Measurements from ENCODE around the gene MRPS11.
"Not testable (repeated sequence)": the region's sequence is repeated elsewhere in the genome, so short reads cannot be mapped to it uniquely, and the experiment has no call there.

MRPS11 gene

DNA sequence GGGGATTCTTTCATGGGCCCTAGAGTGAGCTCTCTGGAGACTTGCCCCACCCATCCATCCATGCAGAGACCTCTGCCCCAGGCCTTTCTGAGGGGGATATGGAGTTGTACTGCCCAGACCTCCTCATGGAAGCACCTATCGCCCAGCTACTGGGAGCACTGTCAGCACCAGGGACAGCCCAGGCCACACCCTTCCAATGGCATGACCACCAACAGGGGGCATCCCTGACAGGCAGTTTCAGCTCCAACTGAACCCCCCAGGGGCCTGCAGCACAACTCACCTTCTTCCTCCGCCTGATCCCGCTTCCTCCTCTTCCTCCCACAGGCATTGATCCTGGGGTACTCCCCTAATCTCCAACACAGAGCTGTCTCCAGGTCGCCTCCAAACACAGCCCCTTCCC is 21.8 kb downstream of the MRPS11 start:
- no peak for DNase-seq (ENCODE audit: low read depth in 3 of 3)

DNA sequence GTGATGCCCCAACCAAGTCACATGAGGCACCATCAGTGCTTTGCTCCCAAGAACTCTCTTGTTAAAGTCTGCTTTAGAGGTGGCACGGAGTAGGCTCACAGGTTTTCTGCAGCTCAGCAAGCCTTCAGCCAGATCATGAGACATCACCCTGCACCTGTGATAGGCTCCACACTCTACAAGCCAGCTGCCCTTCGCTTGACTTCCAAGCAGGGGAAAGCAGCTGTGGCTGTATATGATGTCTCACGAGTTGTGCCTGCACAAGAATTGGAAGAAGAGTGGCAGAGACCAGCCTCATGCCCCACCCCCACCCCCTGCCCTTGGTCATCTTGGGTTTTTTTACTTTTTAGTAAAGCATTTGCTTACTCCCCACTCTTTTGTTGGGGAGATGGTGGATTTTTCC is 22.5 kb downstream of the MRPS11 start:
- DNase-seq (ENCODE audit: low read depth in 3 of 3), result no peak

DNA sequence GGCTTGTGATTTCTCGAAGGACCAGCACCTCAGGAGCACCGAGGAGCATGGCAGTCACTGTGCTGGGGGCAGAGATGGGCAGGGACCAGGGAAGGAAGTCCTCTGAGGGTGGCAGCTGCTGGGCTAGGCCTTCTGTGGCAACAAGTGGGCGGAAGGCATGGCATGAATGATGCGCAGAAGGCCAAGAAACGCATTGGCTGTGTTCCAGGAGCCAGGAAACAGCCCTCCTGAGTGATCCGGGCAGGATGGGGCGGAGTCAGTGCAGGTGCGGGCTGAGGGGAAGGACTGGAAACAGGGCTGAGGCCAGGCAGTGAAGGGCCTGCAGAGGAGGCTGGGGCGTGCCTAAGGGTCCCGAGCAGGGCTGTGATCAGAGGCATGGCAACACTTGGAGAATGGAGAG is 23.6 kb downstream of the MRPS11 start:
- no peak for DNase-seq (ENCODE audit: low read depth in 3 of 3)

DNA sequence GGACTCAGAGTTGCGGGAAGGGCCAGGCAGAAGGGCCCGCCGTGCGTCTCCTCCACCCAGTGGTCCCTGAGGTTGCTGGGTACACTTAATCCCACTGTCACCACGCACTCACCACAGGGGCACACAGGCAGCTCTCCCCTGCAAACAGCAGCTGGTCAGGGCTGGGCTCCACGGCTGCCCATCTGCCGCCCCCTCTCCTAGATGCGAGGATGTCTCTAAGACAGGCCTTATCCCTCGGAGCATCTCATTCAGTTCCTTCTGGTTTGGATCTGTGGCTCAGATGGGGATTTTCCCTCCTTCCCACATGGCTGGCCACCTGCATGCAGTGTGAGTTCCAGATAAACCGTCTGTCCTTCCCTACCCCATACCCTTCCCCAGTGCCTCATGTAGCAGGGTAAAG is 26.3 kb downstream of the MRPS11 start:
- no peak for DNase-seq (ENCODE audit: low read depth in 3 of 3)

DNA sequence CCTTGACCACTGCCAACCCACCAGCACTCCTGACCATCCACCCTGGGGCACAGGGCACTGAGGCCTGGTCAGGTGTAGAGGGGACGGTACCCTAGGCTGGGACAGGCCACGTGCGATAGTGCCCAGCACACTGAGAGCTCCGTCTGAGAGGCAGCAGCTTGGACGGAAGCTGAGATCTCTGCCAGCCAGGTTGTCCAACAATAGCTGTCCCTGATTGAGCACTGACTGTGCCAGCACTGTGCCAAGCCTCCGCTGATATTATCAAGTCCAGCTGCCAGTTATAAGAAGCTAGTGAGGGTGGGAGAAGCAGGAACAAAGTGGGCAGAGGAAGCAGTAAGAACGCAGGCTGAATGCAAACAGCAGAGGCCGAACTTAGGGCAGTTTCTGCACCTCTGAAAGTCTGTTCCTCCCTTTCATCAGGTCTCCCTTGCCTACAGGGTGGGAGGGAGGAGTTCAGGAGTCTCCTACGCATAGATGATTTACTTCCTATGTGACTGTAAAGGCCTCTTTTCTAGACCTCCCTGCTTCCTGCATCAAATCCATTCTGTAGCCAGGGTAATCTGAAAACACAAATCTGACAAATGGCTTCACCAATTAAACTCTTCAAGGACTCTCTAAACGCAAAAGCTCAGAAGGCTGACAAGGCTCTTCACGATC is 29.7 kb downstream of the MRPS11 start:
- no peak for DNase-seq (ENCODE audit: low read depth in 3 of 3)

DNA sequence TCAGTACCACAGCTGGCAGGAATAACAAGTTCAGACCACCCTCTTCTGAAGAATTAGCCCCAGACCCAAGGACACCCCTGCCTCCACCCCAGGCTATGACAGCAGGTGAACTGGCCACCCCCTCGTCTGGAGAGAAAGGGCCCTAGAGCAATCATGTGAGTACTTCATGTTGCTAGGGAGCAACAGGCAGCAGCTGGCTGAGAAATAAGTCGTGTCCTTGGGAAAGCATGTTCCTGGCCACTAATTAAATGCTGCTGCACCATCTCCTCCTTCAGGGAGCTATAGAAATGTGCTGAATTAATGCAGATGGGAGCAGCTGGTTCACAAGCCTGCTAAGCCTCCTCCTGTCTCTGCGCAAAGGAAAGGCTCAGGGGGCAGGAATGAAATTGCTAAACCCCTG is 31.5 kb downstream of the MRPS11 start:
- no peak for DNase-seq (ENCODE audit: low read depth in 3 of 3)

DNA sequence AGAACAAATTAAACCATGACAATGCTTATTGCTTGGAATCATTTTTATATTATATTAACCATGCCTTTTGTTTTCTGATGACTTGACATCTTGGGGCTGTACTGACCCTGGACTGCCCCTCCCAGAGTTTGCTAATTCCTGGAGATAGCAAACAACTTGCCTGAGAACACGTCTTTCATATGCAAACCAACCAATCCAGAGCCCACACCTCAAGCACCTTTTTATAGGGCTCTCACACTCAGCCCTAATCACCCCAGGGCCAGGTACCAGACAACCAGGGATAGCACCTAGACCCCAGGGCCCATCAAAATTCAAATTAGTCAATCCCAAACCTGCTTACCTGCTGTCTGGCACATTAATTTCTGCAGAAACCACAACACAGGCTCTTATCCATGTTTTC is 36.9 kb downstream of the MRPS11 start:
- no peak for DNase-seq (ENCODE audit: low read depth in 3 of 3)

DNA sequence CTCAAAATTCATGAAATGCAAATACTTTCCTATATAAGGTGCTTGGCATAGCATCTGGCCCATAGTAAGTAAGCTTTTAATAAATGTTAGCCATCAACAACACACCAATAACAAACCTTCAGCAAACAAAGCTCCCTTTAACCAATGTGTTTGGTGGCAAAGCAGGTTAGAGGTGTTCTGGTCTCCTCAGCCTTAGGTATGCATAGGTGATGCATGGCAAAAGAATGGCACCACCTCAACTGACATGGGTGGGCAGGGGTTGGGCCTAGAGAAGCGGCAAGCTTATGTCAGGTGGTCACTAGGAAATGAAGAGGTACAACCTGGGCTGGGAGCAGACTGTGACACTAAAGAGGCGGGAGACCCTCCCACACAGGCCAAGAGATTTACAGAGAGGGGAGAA is 38.2 kb downstream of the MRPS11 start:
- DNase-seq (ENCODE audit: low read depth in 3 of 3), result no peak

DNA sequence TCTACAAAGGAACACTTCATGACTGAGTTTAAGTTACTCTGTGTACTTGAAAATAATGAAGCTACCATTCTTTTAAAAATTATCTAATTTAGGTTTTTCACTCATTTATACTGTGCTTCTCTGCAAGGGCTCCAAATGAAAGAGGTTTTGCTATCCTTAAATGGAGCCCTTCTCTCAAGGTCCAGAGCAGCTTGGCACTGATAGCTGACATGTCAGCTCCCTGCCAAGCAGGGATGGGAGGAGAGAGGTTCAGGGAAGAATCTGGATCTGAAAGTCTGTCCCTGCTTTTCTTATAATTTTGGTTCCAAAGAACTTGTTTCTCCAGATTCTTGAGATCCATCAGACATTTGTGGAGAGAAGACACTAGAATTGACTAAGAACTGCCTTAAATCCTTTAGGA is 39.1 kb downstream of the MRPS11 start:
- no peak for DNase-seq (ENCODE audit: low read depth in 3 of 3)

DNA sequence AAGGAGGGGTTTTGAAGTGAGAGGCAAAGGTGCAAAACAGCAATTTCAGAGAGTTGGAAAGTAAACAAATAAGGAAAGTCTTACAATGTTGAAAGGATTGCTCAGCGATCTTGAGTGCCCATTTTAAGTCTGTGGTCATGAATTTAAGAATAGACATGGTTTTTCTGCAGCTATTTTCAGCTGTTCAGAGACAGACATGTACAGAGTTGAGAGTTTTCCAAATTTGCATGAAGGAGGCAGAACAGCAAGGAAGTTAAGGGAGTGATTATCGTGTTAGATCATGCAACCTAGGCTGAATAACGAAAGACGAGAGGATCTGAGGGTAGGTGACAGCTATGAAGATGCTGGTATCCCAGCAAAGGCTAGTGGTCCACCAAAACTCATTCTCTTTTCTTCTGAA is 41.8 kb downstream of the MRPS11 start:
- DNase-seq (ENCODE audit: low read depth in 3 of 3), result no peak

DNA sequence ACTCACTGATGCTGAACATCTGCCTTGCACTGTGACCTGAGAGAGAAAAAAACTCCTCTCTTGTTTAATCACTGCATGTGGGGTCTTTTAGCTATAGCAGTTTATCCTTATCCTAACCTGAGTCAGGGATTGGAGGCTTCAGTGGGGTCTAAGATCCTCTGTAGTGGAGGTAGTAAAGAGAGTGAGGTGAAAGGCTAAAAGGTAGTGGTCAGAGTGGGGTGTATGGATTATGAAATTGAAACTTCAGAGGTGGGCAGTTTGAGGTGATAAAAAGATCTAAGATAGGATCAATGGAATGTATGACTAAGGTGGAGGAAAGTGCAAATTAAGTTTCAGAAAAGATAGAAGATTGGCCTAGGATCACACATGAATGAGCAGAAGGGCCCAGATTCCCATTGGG is 42.5 kb downstream of the MRPS11 start:
- DNase-seq (ENCODE audit: low read depth in 3 of 3), result no peak

DNA sequence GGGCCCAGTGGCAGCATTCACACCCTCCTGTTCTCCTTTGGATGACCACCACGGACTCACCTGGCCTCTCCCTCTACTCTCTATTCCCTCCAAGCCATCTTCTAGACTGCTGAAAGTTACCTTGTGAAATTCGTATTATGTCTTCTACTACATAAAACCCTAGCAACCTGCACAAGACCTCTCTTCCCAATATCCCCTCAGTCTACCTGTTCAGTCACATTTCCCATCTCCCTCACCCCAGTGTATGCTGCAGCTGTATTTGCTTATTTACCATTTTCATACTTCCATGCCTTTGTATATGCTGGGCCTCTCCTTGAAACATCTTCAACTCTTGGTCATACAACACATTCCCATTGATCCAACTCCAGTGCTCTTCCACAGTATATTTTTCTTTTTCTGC is 43.7 kb downstream of the MRPS11 start:
- DNase-seq (ENCODE audit: low read depth in 3 of 3), result no peak

DNA sequence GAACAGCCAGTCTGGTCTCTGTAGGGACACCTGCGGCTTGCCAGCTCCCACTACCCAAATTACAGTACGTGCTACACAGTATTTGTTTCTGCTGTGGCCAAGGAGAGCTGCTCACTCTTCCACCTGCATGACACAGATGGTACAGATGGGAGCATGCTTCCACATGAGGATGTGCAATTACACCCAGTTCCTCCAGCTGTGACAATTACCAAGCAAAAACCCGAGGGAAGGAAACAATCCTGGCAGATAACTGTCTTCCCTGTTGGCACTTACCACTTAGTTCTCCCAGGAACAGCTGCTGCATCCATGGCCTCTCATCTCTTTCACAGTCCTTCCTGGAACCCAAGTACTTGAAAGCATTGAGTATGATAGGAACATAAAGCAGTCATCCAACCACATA is 44.6 kb downstream of the MRPS11 start:
- DNase-seq (ENCODE audit: low read depth in 3 of 3), result no peak

DNA sequence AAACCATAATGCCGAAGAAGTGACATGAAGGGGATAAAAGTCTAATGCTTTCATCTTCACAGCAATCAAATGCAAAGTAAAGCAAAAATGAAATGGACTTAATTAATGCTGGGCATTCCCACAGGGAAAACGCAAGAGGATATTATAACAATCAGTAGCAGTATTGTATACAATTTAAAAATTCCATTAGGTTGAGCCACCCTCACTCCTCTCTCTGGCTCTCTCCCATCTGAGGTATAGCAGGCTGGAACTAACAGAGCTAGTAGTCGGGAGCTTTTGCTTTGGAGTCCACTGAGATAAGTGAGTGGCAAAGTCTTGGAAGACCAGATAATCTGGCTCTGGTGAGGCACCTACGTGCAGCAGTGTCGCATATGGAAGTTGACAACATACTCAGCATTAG is 45.1 kb downstream of the MRPS11 start:
- no peak for DNase-seq (ENCODE audit: low read depth in 3 of 3)

DNA sequence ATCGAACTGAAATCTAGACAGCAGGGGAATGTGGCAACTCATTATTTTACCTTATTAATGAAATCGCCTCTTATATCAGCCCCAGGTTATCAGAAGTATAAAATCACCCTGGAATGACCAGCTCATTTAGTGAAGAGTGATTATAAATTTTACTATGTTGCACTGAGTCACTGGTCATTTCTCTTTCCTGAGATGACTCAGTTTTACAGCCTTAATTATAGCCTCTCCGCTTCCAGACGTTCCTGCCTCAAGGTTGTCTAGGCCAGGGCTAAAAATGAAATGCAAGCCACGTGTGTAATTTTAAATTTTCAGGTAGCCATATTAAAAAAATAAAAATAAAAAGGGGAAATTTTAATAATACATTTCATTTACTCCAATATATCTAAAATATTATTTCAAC is 45.7 kb downstream of the MRPS11 start:
- no peak for DNase-seq (ENCODE audit: low read depth in 3 of 3)

DNA sequence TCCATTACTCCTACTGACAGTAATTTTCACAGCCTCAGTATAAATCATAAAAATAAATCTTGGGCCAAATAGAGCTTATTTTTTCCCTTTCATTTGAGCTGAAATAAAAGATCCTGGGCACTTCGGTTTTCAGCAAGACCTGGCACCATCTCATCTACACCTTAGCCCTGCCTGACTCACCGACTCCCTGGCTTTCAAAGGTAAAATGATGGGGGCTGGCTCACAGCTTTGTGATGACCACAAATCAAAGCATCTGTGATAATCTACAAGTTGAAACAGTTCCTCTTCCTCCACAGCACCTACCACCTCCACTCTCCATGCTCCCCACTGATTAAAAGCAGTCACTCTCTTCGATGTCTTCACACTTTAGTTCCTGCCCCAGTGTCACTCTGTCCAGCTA is 51.4 kb downstream of the MRPS11 start:
- no peak for DNase-seq (ENCODE audit: low read depth in 3 of 3)

DNA sequence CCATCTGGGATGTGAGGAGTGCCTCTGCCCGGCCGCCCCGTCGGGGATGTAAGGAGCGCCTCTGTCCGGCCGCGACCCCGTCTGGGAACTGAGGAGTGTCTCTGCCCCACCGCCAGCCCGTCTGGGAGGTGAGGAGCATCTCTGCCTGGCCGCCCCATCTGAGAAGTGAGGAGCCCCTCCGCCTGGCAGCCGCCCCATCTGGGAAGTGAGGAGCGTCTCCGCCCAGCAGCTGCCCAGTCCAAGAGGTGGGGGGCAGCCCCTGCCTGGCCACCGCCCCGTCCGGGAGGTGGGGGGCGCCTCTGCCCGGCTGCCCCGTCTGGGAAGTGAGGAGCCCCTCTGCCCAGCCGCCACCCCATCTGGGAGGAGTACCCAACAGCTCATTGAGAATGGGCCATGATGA is 56.6 kb downstream of the MRPS11 start:
- not testable (repeated sequence) for DNase-seq (ENCODE audit: low read depth in 3 of 3)

DNA sequence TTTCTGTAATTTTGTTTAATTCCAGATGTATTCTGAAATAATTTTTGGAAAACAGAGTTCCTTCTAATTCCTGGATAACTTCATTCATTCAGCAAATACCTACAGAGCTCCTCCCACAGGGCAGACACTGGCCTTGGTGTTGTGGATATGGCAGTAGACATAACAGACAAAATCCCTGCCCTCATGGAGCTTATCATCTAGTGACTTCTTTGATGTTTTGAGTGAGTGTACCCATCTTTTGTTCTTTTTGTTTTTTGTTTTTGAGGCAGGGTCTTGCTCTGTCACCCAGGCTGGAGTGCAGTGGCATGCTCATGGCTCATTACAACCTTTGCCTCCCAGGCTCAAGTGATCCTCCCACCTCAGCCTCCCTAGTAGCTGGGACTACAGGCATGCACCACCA is 57.9 kb downstream of the MRPS11 start:
- no peak for DNase-seq (ENCODE audit: low read depth in 3 of 3)

DNA sequence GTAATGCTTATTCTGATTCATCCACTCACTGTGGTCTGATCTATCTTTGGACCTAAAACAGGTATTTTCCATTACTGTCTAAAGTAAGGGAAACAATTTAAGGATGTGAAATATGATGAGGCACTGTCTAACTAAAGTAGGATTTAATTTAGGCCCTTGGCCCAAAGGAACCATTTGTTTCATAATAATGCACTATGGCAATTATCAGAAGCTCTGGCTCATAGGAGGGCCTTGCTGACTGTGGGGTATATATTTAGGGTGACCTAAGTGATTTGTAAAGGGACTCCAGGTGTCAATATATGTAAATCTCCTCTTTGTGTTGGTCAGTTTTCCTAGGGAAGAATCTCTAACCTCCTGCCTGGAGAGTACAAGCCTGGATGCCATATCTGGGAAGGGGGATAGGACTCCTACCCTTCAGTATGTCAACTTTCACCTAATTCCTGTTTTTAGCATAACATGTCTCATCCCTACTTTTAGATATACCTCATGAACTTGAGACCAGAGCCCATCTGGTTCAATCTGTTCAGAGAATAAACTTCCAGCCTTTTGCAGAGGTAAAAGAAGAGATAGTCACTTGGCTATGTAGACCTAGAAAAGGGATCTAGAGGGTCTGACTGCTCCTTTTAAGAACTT is 58.9 kb downstream of the MRPS11 start:
- DNase-seq (ENCODE audit: low read depth in 3 of 3), result no peak

DNA sequence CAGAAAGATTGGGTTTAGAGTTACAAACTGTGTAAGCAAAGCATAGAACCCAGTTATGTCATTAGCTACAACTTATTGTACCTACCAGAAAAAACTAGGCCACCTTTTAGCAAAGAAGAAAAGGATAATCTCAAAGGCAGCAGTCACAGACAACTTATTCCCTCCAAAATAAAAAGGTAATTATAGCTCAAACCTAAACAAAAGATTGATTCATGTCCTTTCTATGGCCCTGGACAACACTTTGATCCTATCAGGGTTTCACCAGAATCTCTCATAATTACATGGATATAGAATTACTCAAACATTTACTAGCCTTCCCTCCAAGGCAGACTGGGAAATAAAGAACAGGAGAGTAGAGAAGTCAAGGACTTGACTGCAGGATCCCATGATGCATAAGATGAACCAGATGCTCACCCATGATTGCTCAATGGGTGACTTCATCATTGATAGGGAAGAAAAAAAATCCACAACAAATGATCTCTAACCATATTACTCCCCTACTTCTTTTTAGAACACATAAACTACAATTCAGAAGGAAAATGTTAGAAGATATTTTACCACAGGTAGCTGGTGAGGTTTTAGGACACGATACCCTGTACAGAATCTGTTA is 61.6 kb downstream of the MRPS11 start:
- DNase-seq (ENCODE audit: low read depth in 3 of 3), result no peak
